Keratinocyte (primary cell): ENCODE data around the gene FAM229A. TPM values are rescaled to one million over a fixed set of nuclear protein-coding genes. Genes with fewer than 3 reads are reported as not detected.

Experiments
- DNase-seq: peaks from one replicate; pipeline ENCODE4 v3.0.0-alpha.2; 2011; ENCODE audit warnings: low read depth, missing footprints, low spot score
- FAIRE-seq: peaks from 2 replicates; lab custom pipeline; 2011; peaks lifted over from hg19 to GRCh38; lab: Jason Lieb, UNC
- H2AFZ ChIP-seq: 2 replicates; pipeline ENCODE4 v1.6.0; 2012; ENCODE audit warnings: low read length, control low read depth, inconsistent platforms; ENCODE audit not compliant: control insufficient read depth
- H3K27ac ChIP-seq: 2 replicates; pipeline ENCODE4 v1.5.1; 2011; ENCODE audit warnings: low read length; ENCODE audit not compliant: control insufficient read depth, insufficient read depth
- H3K27me3 ChIP-seq: 3 replicates; pipeline ENCODE4 v1.6.0; 2011; ENCODE audit warnings: low read length; ENCODE audit not compliant: control insufficient read depth, insufficient read depth; ENCODE audit errors: extremely low read depth
- H3K36me3 ChIP-seq, 2 experiments: 2 replicates in 1 of 2; 3 replicates in 1 of 2; pipeline ENCODE4 v1.5.1; 2011; ENCODE audit warnings: low read length in 2 of 2, mild to moderate bottlenecking in 1 of 2; ENCODE audit not compliant: control insufficient read depth in 2 of 2, insufficient read depth in 2 of 2; ENCODE audit errors: extremely low read depth in 1 of 2
- H3K4me1 ChIP-seq: 3 replicates; pipeline ENCODE4 v1.5.1; 2011; ENCODE audit warnings: low read length; ENCODE audit not compliant: control insufficient read depth, insufficient read depth; ENCODE audit errors: extremely low read depth
- H3K4me2 ChIP-seq: 3 replicates; pipeline ENCODE4 v1.6.0; 2011; ENCODE audit warnings: low read depth, low read length; ENCODE audit not compliant: control insufficient read depth, insufficient read depth; ENCODE audit errors: extremely low read depth
- H3K4me3 ChIP-seq, 3 experiments: fragments of 200-600 bp in 1 of 3; sonication (generic) in 1 of 3; 2 replicates in 2 of 3; 3 replicates in 1 of 3; pipeline ENCODE4 v1.5.1; 2011 to 2016; ENCODE audit warnings: low read length in 3 of 3, mild to moderate bottlenecking in 3 of 3, control low read depth in 2 of 3, inconsistent platforms in 1 of 3, low read depth in 1 of 3, mixed read lengths in 1 of 3, mixed run types in 1 of 3, moderate library complexity in 1 of 3; ENCODE audit not compliant: control insufficient read depth in 2 of 3, insufficient read depth in 2 of 3; ENCODE audit errors: extremely low read depth in 1 of 3
- H3K79me2 ChIP-seq: 2 replicates; pipeline ENCODE4 v1.6.0; 2012; ENCODE audit warnings: low read length; ENCODE audit not compliant: control insufficient read depth, insufficient read depth
- H3K9ac ChIP-seq: 3 replicates; pipeline ENCODE4 v1.6.0; 2011; ENCODE audit warnings: low read length; ENCODE audit not compliant: control insufficient read depth, insufficient read depth; ENCODE audit errors: extremely low read depth
- H3K9me1 ChIP-seq: 3 replicates; pipeline ENCODE4 v1.6.0; 2011; ENCODE audit warnings: low read length; ENCODE audit not compliant: control insufficient read depth, insufficient read depth; ENCODE audit errors: extremely low read depth
- H3K9me3 ChIP-seq: 2 replicates; pipeline ENCODE4 v1.5.1; 2012; ENCODE audit warnings: low read depth, low read length; ENCODE audit not compliant: control insufficient read depth
- H4K20me1 ChIP-seq: 3 replicates; pipeline ENCODE4 v1.6.0; 2011; ENCODE audit warnings: low read length; ENCODE audit not compliant: control insufficient read depth, insufficient read depth; ENCODE audit errors: extremely low read depth
- CTCF ChIP-seq, 3 experiments: IDR thresholded peaks in 1 of 3; conservative IDR thresholded peaks in 1 of 3; optimal IDR thresholded peaks in 1 of 3; 2 replicates in 2 of 3; 3 replicates in 1 of 3; pipeline versions ENCODE3 to v1.5.1; 2011; ENCODE audit warnings: low read length in 3 of 3, mild to moderate bottlenecking in 3 of 3, moderate library complexity in 2 of 3, control low read depth in 1 of 3, inconsistent platforms in 1 of 3; ENCODE audit not compliant: insufficient read depth in 2 of 3; ENCODE audit errors: extremely low read depth in 1 of 3
- EZH2 ChIP-seq: IDR thresholded peaks from one replicate; pipeline ENCODE4 v1.6.1; 2012; ENCODE audit warnings: inconsistent platforms, mild to moderate bottlenecking, low read length, moderate library complexity
- dilution Hi-C: fragments of 300-500 bp; cut with MboI; formaldehyde crosslinking; loops from one replicate; pipeline ENCODE4 v1.7.0; 2020; ENCODE audit warnings: low sequenced_read_pairs; ENCODE audit not compliant: extremely low pct_ligation_motif_present
- polyA plus RNA-seq, 5 experiments: library from polyadenylated mRNA; depleted of rRNA in 3 of 5; stranded (reverse) in 3 of 5; stranded (forward) in 1 of 5; unstranded in 1 of 5; fragments of >200 nt; gene quantifications; 1 replicate in 1 of 5; 2 replicates in 3 of 5; 3 replicates in 1 of 5; pipeline versions ENCODE4 v1.2.1 to v1.2.3, GENCODE V29; 2011 to 2012; ENCODE audit warnings: missing spikeins in 2 of 5, low read depth in 1 of 5, low replicate concordance in 1 of 5

Gene FAM229A
- polyA plus RNA-seq, 1 donor (not counting 4 experiments of a cell fraction or from before 2014, with no cell fraction given) = 1.1 TPM

GRCh38 chr1:32336591-32336932, 25.7 kb downstream of the FAM229A start:
- dilution Hi-C loops = no loop called here
- H3K27ac ChIP-seq = no peak overlapping the region
- peaks cover 6 to 11% of the 10 kb centered on the region in 2 experiments for H3K36me3 ChIP-seq
- peaks cover 34% of the 10 kb centered on the region for H3K4me1 ChIP-seq
- FAIRE-seq = no peak
- H3K9ac ChIP-seq = no peak overlapping the region
- H3K4me3 ChIP-seq = no peak overlapping the region
- no peak for DNase-seq
- H2AFZ ChIP-seq = no peak overlapping the region
- no peak overlapping the region for H3K4me2 ChIP-seq
- no peaks in the 10 kb centered on the region for H3K9me1 ChIP-seq
- H3K9me3 ChIP-seq = no peaks in the 10 kb centered on the region
- H3K27me3 ChIP-seq = peaks cover 14% of the 10 kb centered on the region
- H3K79me2 ChIP-seq = no peaks in the 10 kb centered on the region
- H4K20me1 ChIP-seq = peaks cover 2% of the 10 kb centered on the region
- no peak for TF ChIP-seq CTCF (optimal IDR thresholded peaks at IDR 0.05 in 1 of 3, IDR thresholded peaks at IDR 0.05 in 1 of 3, conservative IDR thresholded peaks at IDR 0.05 in 1 of 3; ENCODE audit: extremely low read depth in 1 of 3, insufficient read depth in 2 of 3, low read length in 3 of 3)
- no peak for TF ChIP-seq EZH2

GRCh38 chr1:32335790-32336590, 26.3 kb downstream of the FAM229A start, which contains the start of gene MARCKSL1:
TSS of gene MARCKSL1 (minus strand) at chr1:32336233. CDS start at chr1:32336033, 200 bp downstream.
- H3K9ac ChIP-seq = peak within 1 kb of the TSS; percentile 58
- no peak within 1 kb of the TSS for H3K27ac ChIP-seq

More at GRCh38 chr1:32335790-32336590, 26.3 kb downstream of the FAM229A start, which contains the start of gene MARCKSL1:
- dilution Hi-C loops = no loop called here
- H3K9me1 ChIP-seq = no peaks in the 10 kb centered on the region
- no peak for DNase-seq
- H3K4me3 ChIP-seq = peak within 1 kb of the TSS; percentile 42 to 62 (median 42)
- H3K36me3 ChIP-seq = peaks cover 10 to 11% of the 10 kb centered on the region in 2 experiments
- peaks cover 14% of the 10 kb centered on the region for H3K27me3 ChIP-seq
- H4K20me1 ChIP-seq = peaks cover 2% of the 10 kb centered on the region
- no peaks in the 10 kb centered on the region for H3K79me2 ChIP-seq
- TF ChIP-seq EZH2 = no peak
- TF ChIP-seq CTCF (optimal IDR thresholded peaks at IDR 0.05 in 1 of 3, IDR thresholded peaks at IDR 0.05 in 1 of 3, conservative IDR thresholded peaks at IDR 0.05 in 1 of 3; ENCODE audit: extremely low read depth in 1 of 3, insufficient read depth in 2 of 3, low read length in 3 of 3) = no peak
- no peak within 1 kb of the TSS for H2AFZ ChIP-seq
- no peak for FAIRE-seq
- no peaks in the 10 kb centered on the region for H3K9me3 ChIP-seq
- peak within 1 kb of the TSS; percentile 69 for H3K4me2 ChIP-seq
- peaks cover 33% of the 10 kb centered on the region for H3K4me1 ChIP-seq
